Measurements from ENCODE around the gene DES. TPM values are rescaled to one million over a fixed set of nuclear protein-coding genes. Genes with fewer than 3 reads are reported as not detected.

The DES gene
- total RNA-seq, 6 donors from 2014 or later, result 39.7 to 299 (median 70.8) TPM

- H3K9me3 ChIP-seq, result no peaks in the 10 kb centered on the region
- H3K27ac ChIP-seq, result no peak overlapping the region
- H3K36me3 ChIP-seq, result no peaks in the 10 kb centered on the region
- peaks cover 4 to 9% (median 8%) of the 10 kb centered on the region in 4 donors for H3K4me1 ChIP-seq
- H3K4me3 ChIP-seq, result no peak overlapping the region
- peaks cover 4 to 23% (median 12%) of the 10 kb centered on the region in 4 donors for H3K27me3 ChIP-seq
- ATAC-seq (ENCODE audit: low FRiP score in 2 of 2), result no peak
- TF ChIP-seq POLR2AphosphoS5 (IDR thresholded peaks at IDR 0.05), result no peak
- no peak for TF ChIP-seq POLR2A (IDR thresholded peaks at IDR 0.05)
- DNase-seq, result no peak
- 85 to 92% methylated on average over 2 to 6 of the region's 6 CpGs for WGBS, 2 donors
These were observed 17.5 kb downstream of the DES start for GRCh38 chr2:219435701-219436100.

DNA sequence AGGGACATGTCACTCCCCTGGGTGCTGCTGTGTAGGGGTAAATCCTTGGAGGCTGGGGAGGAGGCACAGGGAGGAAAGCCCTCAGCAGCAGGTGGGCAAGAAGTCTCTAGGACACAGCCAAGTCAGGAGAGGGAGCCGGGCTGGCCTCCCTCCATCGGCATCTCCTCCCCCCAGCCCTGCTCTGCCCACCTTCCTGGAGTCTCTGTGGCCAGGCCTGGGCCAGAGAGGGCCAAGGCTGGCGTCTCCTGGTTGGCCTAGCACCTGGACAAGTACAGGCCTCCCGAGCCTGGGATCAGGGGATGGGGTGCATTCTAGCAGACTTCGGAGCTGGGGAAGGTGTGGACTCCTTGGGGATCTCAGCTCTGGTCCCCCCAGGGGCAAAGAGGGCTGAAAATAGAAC is 18.3 kb downstream of the DES start:
- Histone ChIP-seq H3K36me3 (no peaks in the 10 kb centered on the region), H3K27me3 (peaks cover 4 to 27% (median 14%) of the 10 kb centered on the region in 4 donors), H3K4me1 (peaks cover 6 to 17% (median 13%) of the 10 kb centered on the region in 4 donors), H3K4me3 (no peak overlapping the region), H3K9me3 (no peaks in the 10 kb centered on the region), H3K27ac (no peak overlapping the region)
- 78 to 100% methylated on average over 2 to 5 of the region's 5 CpGs for WGBS, 2 donors
- DNase-seq, result peak in 1 of 2 donors; percentile 32
- no peak for ATAC-seq (ENCODE audit: low FRiP score in 2 of 2)
- TF ChIP-seq POLR2AphosphoS5 (IDR thresholded peaks at IDR 0.05) (no peak), EP300 (IDR thresholded peaks at IDR 0.05) (no peak), POLR2A (IDR thresholded peaks at IDR 0.05) (no peak), CTCF (IDR thresholded peaks at IDR 0.05) (no peak)

DNA sequence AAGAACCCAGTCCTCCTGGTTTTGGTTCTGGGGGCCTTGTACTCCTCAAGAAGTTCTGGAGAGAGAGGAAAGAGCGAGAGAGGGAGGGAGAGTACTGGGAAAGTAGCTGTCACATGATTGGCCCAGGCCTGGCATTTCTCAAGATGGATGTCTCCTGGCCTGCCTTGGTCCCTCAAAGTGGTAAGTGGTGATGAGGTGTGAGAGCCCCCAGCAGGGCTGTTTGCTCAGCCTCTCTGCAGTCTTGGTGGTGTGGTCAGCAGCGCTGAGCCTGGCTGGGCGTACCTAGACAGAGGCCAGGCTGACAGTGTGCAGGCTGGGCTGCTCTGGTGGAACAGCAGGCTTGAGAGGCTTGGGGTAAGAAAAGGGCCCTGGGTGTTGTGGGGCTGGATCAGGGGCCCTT is 19.0 kb downstream of the DES start:
- DNase-seq, result peak in 1 of 2 donors; percentile 31
- no peak overlapping the region for H3K4me3 ChIP-seq
- 86 to 88% methylated on average over 3 of the region's 3 CpGs for WGBS, 2 donors
- peaks cover 4 to 34% (median 17%) of the 10 kb centered on the region in 4 donors for H3K27me3 ChIP-seq
- H3K9me3 ChIP-seq, result no peaks in the 10 kb centered on the region
- no peaks in the 10 kb centered on the region for H3K36me3 ChIP-seq
- H3K4me1 ChIP-seq, result peaks cover 11 to 24% (median 17%) of the 10 kb centered on the region in 4 donors
- ATAC-seq (ENCODE audit: low FRiP score in 2 of 2), result no peak
- H3K27ac ChIP-seq, result no peak overlapping the region
- TF ChIP-seq CTCF (IDR thresholded peaks at IDR 0.05) (no peak), EP300 (IDR thresholded peaks at IDR 0.05) (no peak), POLR2AphosphoS5 (IDR thresholded peaks at IDR 0.05) (no peak), POLR2A (IDR thresholded peaks at IDR 0.05) (no peak)

DNA sequence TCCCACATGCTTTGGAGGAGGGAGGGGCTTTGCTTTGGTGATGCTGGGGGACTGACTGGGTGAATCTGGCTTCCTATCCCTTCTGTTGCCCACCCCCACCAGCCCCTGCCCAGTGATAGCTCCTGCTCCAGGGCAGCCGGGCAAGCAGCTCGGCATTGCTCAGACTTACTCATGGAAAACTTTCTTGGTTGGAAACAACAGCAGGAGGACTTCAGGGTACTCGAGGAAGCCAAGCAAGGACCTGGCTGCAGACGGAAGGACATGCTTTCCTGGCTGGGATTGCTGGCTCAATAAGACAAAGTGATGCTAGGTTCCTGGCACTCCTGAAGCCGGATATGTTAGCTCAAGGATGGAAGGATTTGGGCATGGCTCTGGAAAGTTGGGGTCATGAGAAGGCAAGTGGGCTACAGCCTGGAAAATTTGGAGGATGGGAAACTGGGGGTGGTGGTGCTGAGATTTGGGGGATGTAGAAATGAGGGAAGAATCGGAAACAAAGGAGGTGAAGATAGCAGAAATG is 19.6 kb downstream of the DES start:
- Histone ChIP-seq H3K27ac (no peak overlapping the region), H3K4me3 (no peak overlapping the region), H3K9me3 (no peaks in the 10 kb centered on the region), H3K36me3 (no peaks in the 10 kb centered on the region), H3K4me1 (peaks cover 11 to 27% (median 20%) of the 10 kb centered on the region in 4 donors), H3K27me3 (peaks cover 4 to 37% (median 19%) of the 10 kb centered on the region in 4 donors)
- TF ChIP-seq POLR2A (IDR thresholded peaks at IDR 0.05), result no peak
- no peak for TF ChIP-seq EP300 (IDR thresholded peaks at IDR 0.05)
- no peak for TF ChIP-seq CTCF (IDR thresholded peaks at IDR 0.05)
- TF ChIP-seq POLR2AphosphoS5 (IDR thresholded peaks at IDR 0.05), result no peak
- WGBS, 2 donors, result 66 to 76% methylated on average over 6 of the region's 6 CpGs
- ATAC-seq (ENCODE audit: low FRiP score in 2 of 2) (no peak), DNase-seq (no peak)

DNA sequence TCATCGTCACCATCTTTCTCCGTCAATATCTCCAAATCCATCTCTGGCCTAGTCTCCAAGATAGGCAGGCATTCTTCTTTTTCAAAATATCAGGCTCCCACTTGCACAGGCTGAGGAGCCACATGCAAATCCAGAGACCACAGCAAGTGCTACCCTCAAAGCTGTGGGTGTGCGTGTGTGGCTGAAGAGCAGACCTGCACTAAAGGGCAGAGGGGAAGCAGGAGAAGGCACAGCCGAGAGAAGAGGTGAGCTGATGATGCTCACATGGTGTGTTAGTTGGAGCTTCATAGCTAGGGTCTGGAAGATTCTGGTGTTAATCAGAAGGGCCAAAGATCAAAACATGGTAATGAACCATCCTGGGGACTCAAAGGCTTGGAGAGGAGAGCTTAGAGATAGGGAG is 20.3 kb downstream of the DES start:
- Histone ChIP-seq H3K36me3 (no peaks in the 10 kb centered on the region), H3K27me3 (peaks cover 4 to 37% (median 21%) of the 10 kb centered on the region in 4 donors), H3K9me3 (no peaks in the 10 kb centered on the region), H3K4me1 (peaks cover 11 to 27% (median 20%) of the 10 kb centered on the region in 4 donors), H3K27ac (no peak overlapping the region), H3K4me3 (no peak overlapping the region)
- TF ChIP-seq POLR2AphosphoS5 (IDR thresholded peaks at IDR 0.05) (no peak), CTCF (IDR thresholded peaks at IDR 0.05) (no peak), EP300 (IDR thresholded peaks at IDR 0.05) (no peak), POLR2A (IDR thresholded peaks at IDR 0.05) (no peak)
- DNase-seq (no peak), ATAC-seq (ENCODE audit: low FRiP score in 2 of 2) (no peak)
- WGBS, 2 donors, result 82 to 92% methylated on average over 4 of the region's 4 CpGs
